PFSK-1 (cell line): Measurements from ENCODE around the gene SOX30.

Source experiments
- POLR2AphosphoS5 ChIP-seq: IDR thresholded peaks from 2 replicates; pipeline ENCODE4 v1.6.1; 2012; ENCODE audit warnings: low read depth, mild to moderate bottlenecking, control low read depth, low read length, moderate library complexity
- REST ChIP-seq, 2 experiments: IDR thresholded peaks; 2 replicates each; pipeline versions ENCODE4 v1.6.1 to v1.8.0; 2011 to 2012; ENCODE audit warnings: low read depth in 2 of 2, low read length in 2 of 2, control low read depth in 1 of 2, inconsistent platforms in 1 of 2, mild to moderate bottlenecking in 1 of 2, moderate library complexity in 1 of 2; ENCODE audit not compliant: insufficient read depth in 1 of 2
- SIN3A ChIP-seq: IDR thresholded peaks from 2 replicates; pipeline ENCODE4 v1.6.1; 2012; ENCODE audit warnings: mild to moderate bottlenecking, low read length, moderate library complexity, borderline replicate concordance; ENCODE audit not compliant: insufficient read depth
- TAF1 ChIP-seq: IDR thresholded peaks from 2 replicates; pipeline ENCODE4 v1.6.1; 2012; ENCODE audit warnings: low read length, control low read depth, borderline replicate concordance; ENCODE audit not compliant: insufficient read depth

GRCh38 chr5:157659868-157660660, 7.8 kb upstream of the SOX30 start:
- TF ChIP-seq SIN3A = no peak
- no peak for TF ChIP-seq POLR2AphosphoS5
- no peak for TF ChIP-seq TAF1
- no peak for TF ChIP-seq REST (IDR thresholded peaks at IDR 0.05; ENCODE audit: insufficient read depth in 1 of 2, low read depth in 2 of 2, low read length in 2 of 2)
